HepG2 (cell line): ENCODE results near the gene DGKD. TPM values are rescaled to one million over a fixed set of nuclear protein-coding genes. Genes with fewer than 3 reads are reported as not detected.

Source experiments
- ELF3 ChIP-seq: IDR thresholded peaks from 2 replicates; pipeline ENCODE4 v1.6.1; 2016; ENCODE audit warnings: missing genetic modification reagents, missing compliant biosample characterization
- GZF1 ChIP-seq: sonication (generic); formaldehyde crosslinking; IDR thresholded peaks from 2 replicates; pipeline ENCODE4 v1.5.1; 2020; ENCODE audit warnings: mild to moderate bottlenecking, missing genetic modification reagents
- KMT2B ChIP-seq: IDR thresholded peaks from 2 replicates; pipeline ENCODE4 v1.6.1; 2016; ENCODE audit warnings: missing genetic modification reagents, missing compliant biosample characterization
- MBNL3 ChIP-seq: fragments of 250-450 bp; sonication (Bioruptor Pico); conservative IDR thresholded peaks from 2 replicates; pipeline ENCODE4 v1.8.0; 2022; ENCODE audit warnings: mild to moderate bottlenecking, inconsistent platforms
- MTA3 ChIP-seq: sonication (generic); formaldehyde crosslinking; IDR thresholded peaks from 2 replicates; pipeline ENCODE4 v1.4.0; 2020; ENCODE audit warnings: missing genetic modification reagents
- NCOA2 ChIP-seq: sonication (generic); formaldehyde crosslinking; IDR thresholded peaks from 2 replicates; pipeline ENCODE4 v1.8.0; 2022; ENCODE audit warnings: inconsistent platforms
- PAWR ChIP-seq: sonication (generic); formaldehyde crosslinking; IDR thresholded peaks from 2 replicates; pipeline ENCODE4 v1.4.0; 2020; ENCODE audit warnings: missing genetic modification reagents, mild to moderate bottlenecking, borderline replicate concordance
- RAD21 ChIP-seq: fragments of 450-650 bp; formaldehyde crosslinking; IDR thresholded peaks from 2 replicates; pipeline ENCODE4 v1.5.0; 2020; ENCODE audit warnings: mild to moderate bottlenecking
- ZMYM4 ChIP-seq: sonication (generic); formaldehyde crosslinking; IDR thresholded peaks from 2 replicates; pipeline ENCODE4 v1.8.1; 2023; ENCODE audit warnings: mild to moderate bottlenecking, missing genetic modification reagents
- ZNF138 ChIP-seq: sonication (generic); formaldehyde crosslinking; IDR thresholded peaks from 2 replicates; pipeline ENCODE4 v1.5.0; 2020; ENCODE audit warnings: mild to moderate bottlenecking, low read depth, missing genetic modification reagents
- ZNF3 ChIP-seq: IDR thresholded peaks from 2 replicates; pipeline ENCODE4 v1.7.0; 2017; ENCODE audit warnings: inconsistent platforms
- ZNF549 ChIP-seq: sonication (generic); formaldehyde crosslinking; IDR thresholded peaks from 2 replicates; pipeline ENCODE4 v1.5.0; 2020; ENCODE audit warnings: missing genetic modification reagents
- polyA plus RNA-seq, 8 experiments: library from polyadenylated mRNA; depleted of rRNA in 3 of 8; stranded (reverse) in 7 of 8; unstranded in 1 of 8; fragments of >200 nt; fragmentation: Illumina TruSeq in 4 of 8; extraction: Trizol in 4 of 8; gene quantifications; 2 replicates each; pipeline versions ENCODE4 v1.2.1 to v1.2.3, GENCODE V29; 2011 to 2016; ENCODE audit warnings: low read depth in 4 of 8, missing spikeins in 1 of 8, mixed read lengths in 1 of 8; ENCODE audit not compliant: insufficient read depth in 1 of 8
- total RNA-seq, 5 experiments: library from RNA; depleted of rRNA; stranded (reverse); fragments of >200 nt; fragmentation: Illumina TruSeq; extraction: Trizol; gene quantifications; 2 replicates each; pipeline ENCODE4 v1.2.3, GENCODE V29; 2016; ENCODE audit warnings: low read depth in 1 of 5
- TF ChIP-seq, protein P1 (sequence below): sonication (generic); formaldehyde crosslinking; IDR thresholded peaks from 2 replicates; pipeline ENCODE4 v1.5.0; 2020; ENCODE audit warnings: missing genetic modification reagents, mild to moderate bottlenecking, borderline replicate concordance
- TF ChIP-seq, protein P2 (sequence below): sonication (generic); formaldehyde crosslinking; IDR thresholded peaks from 2 replicates; pipeline ENCODE4 v1.4.0; 2020; ENCODE audit warnings: missing genetic modification reagents, borderline replicate concordance
- TF ChIP-seq, protein P3 (sequence below): sonication (generic); formaldehyde crosslinking; IDR thresholded peaks from 2 replicates; pipeline ENCODE4 v1.5.1; 2020; ENCODE audit warnings: mild to moderate bottlenecking, missing genetic modification reagents, borderline replicate concordance
- TF ChIP-seq, protein P4 (sequence below): IDR thresholded peaks from 2 replicates; pipeline ENCODE4 v1.4.0; 2020; ENCODE audit warnings: mild to moderate bottlenecking, missing genetic modification reagents
- TF ChIP-seq, protein P5 (sequence below): sonication (generic); formaldehyde crosslinking; IDR thresholded peaks from 2 replicates; pipeline ENCODE4 v1.5.1; 2020; ENCODE audit warnings: mild to moderate bottlenecking, missing genetic modification reagents, moderate library complexity

Gene DGKD
- total and polyA plus RNA-seq, 2 of the 13 experiments (the other 11 are each of a cell fraction or from before 2014, with no cell fraction given), result 24.5 to 33.2 TPM

DNA sequence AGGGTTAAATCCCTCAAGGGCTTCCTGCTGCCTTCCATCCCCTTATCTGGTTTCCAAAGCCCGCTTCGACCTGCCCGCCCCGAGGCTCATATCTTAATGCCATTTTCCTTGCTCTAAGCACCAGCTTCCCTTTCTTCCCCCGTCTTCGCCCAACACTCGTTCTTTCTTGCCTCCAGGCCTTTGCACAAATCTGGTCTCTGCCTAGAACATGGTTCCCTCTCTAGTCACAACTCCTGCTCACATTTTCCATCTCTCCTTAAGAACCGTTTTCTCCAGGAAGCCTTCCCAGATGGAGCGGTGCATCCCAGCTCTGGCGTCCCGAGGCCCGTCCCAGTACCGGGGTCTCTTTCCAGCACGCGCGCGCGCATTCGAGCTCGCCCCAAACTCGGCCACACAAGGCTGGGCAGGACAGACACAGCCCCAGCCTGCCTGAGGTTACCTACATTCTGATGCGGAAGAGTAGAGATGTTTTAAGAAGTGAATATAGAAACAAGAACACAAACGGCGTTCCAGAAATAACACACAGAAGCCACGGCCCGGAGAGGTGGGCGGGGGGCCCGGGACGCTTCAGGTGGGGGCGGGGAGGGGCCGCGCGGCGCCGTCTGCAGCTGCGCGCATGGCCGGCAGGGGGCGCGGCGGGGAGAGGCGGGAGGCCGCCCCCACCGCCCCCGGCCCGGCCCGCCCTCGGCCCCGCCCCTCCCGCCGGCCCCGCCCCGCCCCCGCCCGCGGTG is at the start of gene DGKD (continued):
- TF ChIP-seq GZF1 (CRISPR knock-in tag), result no peak
- TF ChIP-seq MBNL3 (CRISPR knock-in tag), result no peak
- TF ChIP-seq, protein P1, sequence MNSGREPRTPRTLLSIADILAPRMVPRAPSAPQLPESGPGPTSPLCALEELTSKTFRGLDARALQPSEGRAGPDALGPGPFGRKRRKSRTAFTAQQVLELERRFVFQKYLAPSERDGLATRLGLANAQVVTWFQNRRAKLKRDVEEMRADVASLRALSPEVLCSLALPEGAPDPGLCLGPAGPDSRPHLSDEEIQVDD (CRISPR knock-in tag), result no peak
- peak; percentile 39; the same call in 1 of the 2 replicates for TF ChIP-seq RAD21 (CRISPR knock-in tag)
- TF ChIP-seq, protein P2, sequence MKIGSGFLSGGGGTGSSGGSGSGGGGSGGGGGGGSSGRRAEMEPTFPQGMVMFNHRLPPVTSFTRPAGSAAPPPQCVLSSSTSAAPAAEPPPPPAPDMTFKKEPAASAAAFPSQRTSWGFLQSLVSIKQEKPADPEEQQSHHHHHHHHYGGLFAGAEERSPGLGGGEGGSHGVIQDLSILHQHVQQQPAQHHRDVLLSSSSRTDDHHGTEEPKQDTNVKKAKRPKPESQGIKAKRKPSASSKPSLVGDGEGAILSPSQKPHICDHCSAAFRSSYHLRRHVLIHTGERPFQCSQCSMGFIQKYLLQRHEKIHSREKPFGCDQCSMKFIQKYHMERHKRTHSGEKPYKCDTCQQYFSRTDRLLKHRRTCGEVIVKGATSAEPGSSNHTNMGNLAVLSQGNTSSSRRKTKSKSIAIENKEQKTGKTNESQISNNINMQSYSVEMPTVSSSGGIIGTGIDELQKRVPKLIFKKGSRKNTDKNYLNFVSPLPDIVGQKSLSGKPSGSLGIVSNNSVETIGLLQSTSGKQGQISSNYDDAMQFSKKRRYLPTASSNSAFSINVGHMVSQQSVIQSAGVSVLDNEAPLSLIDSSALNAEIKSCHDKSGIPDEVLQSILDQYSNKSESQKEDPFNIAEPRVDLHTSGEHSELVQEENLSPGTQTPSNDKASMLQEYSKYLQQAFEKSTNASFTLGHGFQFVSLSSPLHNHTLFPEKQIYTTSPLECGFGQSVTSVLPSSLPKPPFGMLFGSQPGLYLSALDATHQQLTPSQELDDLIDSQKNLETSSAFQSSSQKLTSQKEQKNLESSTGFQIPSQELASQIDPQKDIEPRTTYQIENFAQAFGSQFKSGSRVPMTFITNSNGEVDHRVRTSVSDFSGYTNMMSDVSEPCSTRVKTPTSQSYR (CRISPR knock-in tag), result no peak
- 0 out of 2 replicates have a peak, but pooled peaks have one; percentile 23 for TF ChIP-seq KMT2B (CRISPR knock-in tag)
- TF ChIP-seq PAWR (CRISPR knock-in tag), result no peak
- TF ChIP-seq ELF3 (CRISPR knock-in tag), result no peak; the same call in none of the 2 replicates
- TF ChIP-seq, protein P3, sequence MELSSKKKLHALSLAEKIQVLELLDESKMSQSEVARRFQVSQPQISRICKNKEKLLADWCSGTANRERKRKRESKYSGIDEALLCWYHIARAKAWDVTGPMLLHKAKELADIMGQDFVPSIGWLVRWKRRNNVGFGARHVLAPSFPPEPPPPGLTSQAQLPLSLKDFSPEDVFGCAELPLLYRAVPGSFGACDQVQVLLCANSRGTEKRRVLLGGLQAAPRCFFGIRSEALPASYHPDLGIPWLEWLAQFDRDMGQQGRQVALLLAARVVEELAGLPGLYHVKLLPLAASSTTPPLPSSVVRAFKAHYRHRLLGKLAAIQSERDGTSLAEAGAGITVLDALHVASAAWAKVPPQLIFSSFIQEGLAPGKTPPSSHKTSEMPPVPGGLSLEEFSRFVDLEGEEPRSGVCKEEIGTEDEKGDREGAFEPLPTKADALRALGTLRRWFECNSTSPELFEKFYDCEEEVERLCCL (CRISPR knock-in tag), result no peak; the same call in 1 of the 2 replicates
- TF ChIP-seq ZNF3 (CRISPR knock-in tag), result no peak
- TF ChIP-seq ZNF138 (CRISPR knock-in tag), result no peak
- no peak for TF ChIP-seq ZNF549 (CRISPR knock-in tag)
- TF ChIP-seq, protein P4, sequence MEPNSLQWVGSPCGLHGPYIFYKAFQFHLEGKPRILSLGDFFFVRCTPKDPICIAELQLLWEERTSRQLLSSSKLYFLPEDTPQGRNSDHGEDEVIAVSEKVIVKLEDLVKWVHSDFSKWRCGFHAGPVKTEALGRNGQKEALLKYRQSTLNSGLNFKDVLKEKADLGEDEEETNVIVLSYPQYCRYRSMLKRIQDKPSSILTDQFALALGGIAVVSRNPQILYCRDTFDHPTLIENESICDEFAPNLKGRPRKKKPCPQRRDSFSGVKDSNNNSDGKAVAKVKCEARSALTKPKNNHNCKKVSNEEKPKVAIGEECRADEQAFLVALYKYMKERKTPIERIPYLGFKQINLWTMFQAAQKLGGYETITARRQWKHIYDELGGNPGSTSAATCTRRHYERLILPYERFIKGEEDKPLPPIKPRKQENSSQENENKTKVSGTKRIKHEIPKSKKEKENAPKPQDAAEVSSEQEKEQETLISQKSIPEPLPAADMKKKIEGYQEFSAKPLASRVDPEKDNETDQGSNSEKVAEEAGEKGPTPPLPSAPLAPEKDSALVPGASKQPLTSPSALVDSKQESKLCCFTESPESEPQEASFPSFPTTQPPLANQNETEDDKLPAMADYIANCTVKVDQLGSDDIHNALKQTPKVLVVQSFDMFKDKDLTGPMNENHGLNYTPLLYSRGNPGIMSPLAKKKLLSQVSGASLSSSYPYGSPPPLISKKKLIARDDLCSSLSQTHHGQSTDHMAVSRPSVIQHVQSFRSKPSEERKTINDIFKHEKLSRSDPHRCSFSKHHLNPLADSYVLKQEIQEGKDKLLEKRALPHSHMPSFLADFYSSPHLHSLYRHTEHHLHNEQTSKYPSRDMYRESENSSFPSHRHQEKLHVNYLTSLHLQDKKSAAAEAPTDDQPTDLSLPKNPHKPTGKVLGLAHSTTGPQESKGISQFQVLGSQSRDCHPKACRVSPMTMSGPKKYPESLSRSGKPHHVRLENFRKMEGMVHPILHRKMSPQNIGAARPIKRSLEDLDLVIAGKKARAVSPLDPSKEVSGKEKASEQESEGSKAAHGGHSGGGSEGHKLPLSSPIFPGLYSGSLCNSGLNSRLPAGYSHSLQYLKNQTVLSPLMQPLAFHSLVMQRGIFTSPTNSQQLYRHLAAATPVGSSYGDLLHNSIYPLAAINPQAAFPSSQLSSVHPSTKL (CRISPR knock-in tag), result peak; percentile 12; the same call in 1 of the 2 replicates
- no peak for TF ChIP-seq MTA3
- TF ChIP-seq ZMYM4 (CRISPR knock-in tag), result peak; percentile 41; the same call in 1 of the 2 replicates
- no peak; the same call in 1 of the 2 replicates for TF ChIP-seq NCOA2 (CRISPR knock-in tag)
- TF ChIP-seq, protein P5, sequence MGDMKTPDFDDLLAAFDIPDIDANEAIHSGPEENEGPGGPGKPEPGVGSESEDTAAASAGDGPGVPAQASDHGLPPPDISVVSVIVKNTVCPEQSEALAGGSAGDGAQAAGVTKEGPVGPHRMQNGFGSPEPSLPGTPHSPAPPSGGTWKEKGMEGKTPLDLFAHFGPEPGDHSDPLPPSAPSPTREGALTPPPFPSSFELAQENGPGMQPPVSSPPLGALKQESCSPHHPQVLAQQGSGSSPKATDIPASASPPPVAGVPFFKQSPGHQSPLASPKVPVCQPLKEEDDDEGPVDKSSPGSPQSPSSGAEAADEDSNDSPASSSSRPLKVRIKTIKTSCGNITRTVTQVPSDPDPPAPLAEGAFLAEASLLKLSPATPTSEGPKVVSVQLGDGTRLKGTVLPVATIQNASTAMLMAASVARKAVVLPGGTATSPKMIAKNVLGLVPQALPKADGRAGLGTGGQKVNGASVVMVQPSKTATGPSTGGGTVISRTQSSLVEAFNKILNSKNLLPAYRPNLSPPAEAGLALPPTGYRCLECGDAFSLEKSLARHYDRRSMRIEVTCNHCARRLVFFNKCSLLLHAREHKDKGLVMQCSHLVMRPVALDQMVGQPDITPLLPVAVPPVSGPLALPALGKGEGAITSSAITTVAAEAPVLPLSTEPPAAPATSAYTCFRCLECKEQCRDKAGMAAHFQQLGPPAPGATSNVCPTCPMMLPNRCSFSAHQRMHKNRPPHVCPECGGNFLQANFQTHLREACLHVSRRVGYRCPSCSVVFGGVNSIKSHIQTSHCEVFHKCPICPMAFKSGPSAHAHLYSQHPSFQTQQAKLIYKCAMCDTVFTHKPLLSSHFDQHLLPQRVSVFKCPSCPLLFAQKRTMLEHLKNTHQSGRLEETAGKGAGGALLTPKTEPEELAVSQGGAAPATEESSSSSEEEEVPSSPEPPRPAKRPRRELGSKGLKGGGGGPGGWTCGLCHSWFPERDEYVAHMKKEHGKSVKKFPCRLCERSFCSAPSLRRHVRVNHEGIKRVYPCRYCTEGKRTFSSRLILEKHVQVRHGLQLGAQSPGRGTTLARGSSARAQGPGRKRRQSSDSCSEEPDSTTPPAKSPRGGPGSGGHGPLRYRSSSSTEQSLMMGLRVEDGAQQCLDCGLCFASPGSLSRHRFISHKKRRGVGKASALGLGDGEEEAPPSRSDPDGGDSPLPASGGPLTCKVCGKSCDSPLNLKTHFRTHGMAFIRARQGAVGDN (CRISPR knock-in tag), result peak; percentile 86
